Vagina (tissue), 2 donors: ENCODE results near the gene COQ7. TPM values are rescaled to one million over a fixed set of nuclear protein-coding genes. Genes with fewer than 3 reads are reported as not detected.

Source experiments
- DNase-seq, 2 donors: peaks; one replicate each; pipeline ENCODE4 v3.0.0-alpha.2; 2017; ENCODE audit errors: extremely low spot score in 2 of 2
- H3K27ac ChIP-seq: fragments of 200-600 bp; sonication (generic); one replicate; pipeline ENCODE4 v1.5.1; 2019
- H3K27me3 ChIP-seq: fragments of 200-600 bp; sonication (generic); one replicate; pipeline ENCODE4 v1.5.1; 2019
- H3K36me3 ChIP-seq, 2 donors: fragments of 200-600 bp; sonication (generic); one replicate each; pipeline ENCODE4 v1.5.1; 2017 to 2019
- H3K4me1 ChIP-seq: fragments of 200-600 bp; sonication (generic); one replicate; pipeline ENCODE4 v1.5.1; 2019
- H3K4me3 ChIP-seq, 2 donors: fragments of 200-600 bp; sonication (generic); 1 replicate in 1 of 2; 2 replicates in 1 of 2; pipeline ENCODE4 v1.5.1; 2016 to 2019
- H3K9me3 ChIP-seq: fragments of 200-600 bp; sonication (generic); one replicate; pipeline ENCODE4 v1.5.1; 2019
- CTCF ChIP-seq, 3 experiments: fragments of 450-650 bp in 2 of 3; fragments of 200-600 bp in 1 of 3; sonication (generic) in 1 of 3; IDR thresholded peaks; one replicate each; pipeline ENCODE4 v1.5.1; 2017 to 2019; ENCODE audit warnings: antibody characterized with exemption in 3 of 3, mild to moderate bottlenecking in 2 of 3, moderate library complexity in 2 of 3
- POLR2A ChIP-seq, 2 donors: fragments of 450-650 bp; IDR thresholded peaks; one replicate each; pipeline ENCODE4 v1.6.1; 2017; ENCODE audit warnings: antibody characterized with exemption in 2 of 2, mild to moderate bottlenecking in 2 of 2, moderate library complexity in 2 of 2
- POLR2AphosphoS5 ChIP-seq, 2 donors: sonication (generic); formaldehyde crosslinking; IDR thresholded peaks; one replicate each; pipeline ENCODE4 v1.9.0; 2017; ENCODE audit warnings: antibody characterized with exemption in 2 of 2, mild to moderate bottlenecking in 2 of 2, low read depth in 1 of 2; ENCODE audit not compliant: insufficient read depth in 1 of 2
- intact Hi-C: fragments of 100-400 bp; cut with DNase I; formaldehyde crosslinking; loops from one replicate; pipeline ENCODE4 v1.15.1; 2023
- total RNA-seq: library from RNA; depleted of rRNA; stranded (reverse); fragments of >200 nt; gene quantifications from one replicate; pipeline ENCODE4 v1.2.3, GENCODE V29; 2016

COQ7 gene
- total RNA-seq, 1 donor from 2014 or later = 15.5 TPM

DNA sequence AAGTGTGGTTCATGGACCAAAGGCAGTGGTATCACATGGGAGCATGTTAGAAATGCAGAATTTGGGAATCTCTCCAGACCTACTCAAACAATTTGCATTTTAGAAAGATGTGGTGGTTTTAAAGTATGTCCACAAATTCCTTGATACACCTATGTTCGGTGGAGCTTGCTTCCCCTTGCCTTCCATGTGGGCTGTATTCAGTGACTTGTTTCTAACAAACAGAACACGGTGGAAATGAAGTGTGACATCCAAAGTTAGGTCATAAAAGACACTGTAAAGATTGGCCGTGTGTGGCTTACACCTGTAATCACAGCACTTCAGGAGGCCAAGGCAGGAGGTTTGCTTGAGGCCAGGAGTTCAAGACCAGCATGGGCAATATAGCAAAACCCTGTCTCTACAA lies 16.7 kb downstream of the COQ7 start:
- Histone ChIP-seq H3K4me3 (no peak overlapping the region), H3K4me1 (peaks cover 14% of the 10 kb centered on the region), H3K27ac (no peak overlapping the region), H3K36me3 (peaks cover 0 to 1% of the 10 kb centered on the region in 2 donors), H3K9me3 (no peaks in the 10 kb centered on the region), H3K27me3 (no peaks in the 10 kb centered on the region)
- intact Hi-C loops = loop anchor here (10.0 kb wide), 2 partner anchors 101 to 421 kb away; no protein-coding TSS in a partner anchor
- no peak for DNase-seq
- TF ChIP-seq POLR2A (IDR thresholded peaks at IDR 0.05) (no peak), CTCF (IDR thresholded peaks at IDR 0.05) (no peak), POLR2AphosphoS5 (IDR thresholded peaks at IDR 0.05; ENCODE audit: insufficient read depth in 1 of 2, low read depth in 1 of 2) (no peak)

- intact Hi-C loops = loop anchor here (5.0 to 10.0 kb wide), 3 partner anchors 100 to 420 kb away; no protein-coding TSS in a partner anchor
- TF ChIP-seq CTCF (IDR thresholded peaks at IDR 0.05) = no peak
- TF ChIP-seq POLR2AphosphoS5 (IDR thresholded peaks at IDR 0.05; ENCODE audit: insufficient read depth in 1 of 2, low read depth in 1 of 2) = no peak
- TF ChIP-seq POLR2A (IDR thresholded peaks at IDR 0.05) = no peak
- no peak for DNase-seq
- Histone ChIP-seq H3K27me3 (no peaks in the 10 kb centered on the region), H3K4me3 (no peak overlapping the region), H3K4me1 (peaks cover 14% of the 10 kb centered on the region), H3K27ac (no peak overlapping the region), H3K9me3 (no peaks in the 10 kb centered on the region), H3K36me3 (no peaks in the 10 kb centered on the region)
Measured at GRCh38 chr16:19084879-19085278, 17.5 kb downstream of the COQ7 start.

DNA sequence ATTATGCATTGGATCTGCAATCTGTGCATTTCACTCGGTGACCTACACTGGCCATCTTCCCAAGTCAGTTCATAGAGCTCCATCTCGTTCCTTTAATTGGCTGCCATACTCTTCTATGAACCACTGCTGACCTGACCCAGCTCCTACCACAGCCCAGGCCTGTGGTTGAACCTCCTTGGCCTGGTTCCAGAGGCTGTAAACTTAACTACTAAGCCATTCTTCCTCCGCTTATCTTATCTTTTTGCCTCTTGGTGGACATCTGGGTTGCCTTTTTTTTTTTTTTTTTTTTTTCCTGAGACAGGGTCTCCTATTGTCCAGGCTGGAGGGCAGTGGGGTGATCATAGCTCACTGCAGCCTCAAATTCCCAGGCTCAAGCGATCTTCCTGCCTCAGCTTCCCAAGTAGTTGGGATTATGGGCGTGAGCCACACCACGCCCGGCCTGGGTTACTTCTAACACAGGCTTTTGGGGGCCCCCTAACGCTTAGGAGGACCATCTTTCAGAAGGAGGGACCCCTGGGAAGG lies 18.3 kb downstream of the COQ7 start:
- TF ChIP-seq CTCF (IDR thresholded peaks at IDR 0.05) (no peak), POLR2A (IDR thresholded peaks at IDR 0.05) (no peak), POLR2AphosphoS5 (IDR thresholded peaks at IDR 0.05; ENCODE audit: insufficient read depth in 1 of 2, low read depth in 1 of 2) (no peak)
- no peaks in the 10 kb centered on the region for H3K36me3 ChIP-seq
- H3K4me1 ChIP-seq = peaks cover 14% of the 10 kb centered on the region
- H3K9me3 ChIP-seq = no peaks in the 10 kb centered on the region
- no peaks in the 10 kb centered on the region for H3K27me3 ChIP-seq
- no peak overlapping the region for H3K27ac ChIP-seq
- no peak for DNase-seq
- H3K4me3 ChIP-seq = no peak overlapping the region
- intact Hi-C loops = loop anchor here (5.0 to 10.0 kb wide), 3 partner anchors 99 to 419 kb away; no protein-coding TSS in a partner anchor

GRCh38 chr16:19086322-19087199 lies 19.1 kb downstream of the COQ7 start:
- H3K36me3 ChIP-seq = no peaks in the 10 kb centered on the region
- DNase-seq = no peak
- H3K4me3 ChIP-seq = peak overlapping the region; percentile 44 to 47
- H3K27me3 ChIP-seq = no peaks in the 10 kb centered on the region
- H3K4me1 ChIP-seq = peaks cover 14% of the 10 kb centered on the region
- intact Hi-C loops = loop anchor here (5.0 to 10.0 kb wide), 3 partner anchors 98 to 418 kb away; no protein-coding TSS in a partner anchor
- H3K9me3 ChIP-seq = no peaks in the 10 kb centered on the region
- no peak overlapping the region for H3K27ac ChIP-seq
- TF ChIP-seq POLR2A (IDR thresholded peaks at IDR 0.05) (no peak), CTCF (IDR thresholded peaks at IDR 0.05) (peak; percentile 85 to 99 (median 95)), POLR2AphosphoS5 (IDR thresholded peaks at IDR 0.05; ENCODE audit: insufficient read depth in 1 of 2, low read depth in 1 of 2) (peak; percentile 64 to 68)
